ENCODE results near the gene PPM1G.
"Not testable (repeated sequence)": the region's sequence is repeated elsewhere in the genome, so short reads cannot be mapped to it uniquely, and the experiment has no call there.

Gene PPM1G

GRCh38 chr2:27409321-27410073 lies at the start of gene PPM1G:
Gene PPM1G (minus strand): TSS chr2:27409591. CDS start chr2:27409422, 169 bp downstream.
- peak; percentile 88 for DNase-seq

- DNase-seq, result no peak
These were observed 44.6 kb upstream of the PPM1G start for GRCh38 chr2:27453968-27454367.

GRCh38 chr2:27451095-27451494 lies 41.7 kb upstream of the PPM1G start:
- DNase-seq, result no peak

GRCh38 chr2:27448381-27448780 lies 39.0 kb upstream of the PPM1G start:
- no peak for DNase-seq

GRCh38 chr2:27446057-27446456 lies 36.7 kb upstream of the PPM1G start:
- DNase-seq, result no peak

- no peak for DNase-seq
These were observed 36.2 kb upstream of the PPM1G start for GRCh38 chr2:27445615-27446014.

GRCh38 chr2:27445155-27445554 lies 35.8 kb upstream of the PPM1G start:
- DNase-seq, result no peak

GRCh38 chr2:27442920-27443282 lies 33.5 kb upstream of the PPM1G start:
- no peak for DNase-seq

GRCh38 chr2:27441958-27442919 lies 32.8 kb upstream of the PPM1G start, which contains the start of gene KRTCAP3:
Gene KRTCAP3 (plus strand): TSS chr2:27442381. CDS start chr2:27442413, 32 bp downstream.
- DNase-seq, result no peak

GRCh38 chr2:27441226-27441926 lies 32.0 kb upstream of the PPM1G start:
- no peak for DNase-seq

- DNase-seq, result no peak
These were observed 26.2 kb upstream of the PPM1G start for GRCh38 chr2:27435628-27436027.

- no peak for DNase-seq
These were observed 22.0 kb upstream of the PPM1G start for GRCh38 chr2:27431395-27431794.

GRCh38 chr2:27428978-27429541 lies 19.7 kb upstream of the PPM1G start:
- DNase-seq, result peak; percentile 74

GRCh38 chr2:27428213-27428977 lies 19.0 kb upstream of the PPM1G start, which contains the start of gene NRBP1:
Gene NRBP1 (plus strand): TSS chr2:27428631. CDS start chr2:27433274, 4,643 bp downstream.
- DNase-seq, result peak; percentile 77

GRCh38 chr2:27427863-27428212 lies 18.4 kb upstream of the PPM1G start:
- no peak for DNase-seq

- not testable (repeated sequence) for DNase-seq
These were observed 15.6 kb upstream of the PPM1G start for GRCh38 chr2:27425039-27425438.

- no peak for DNase-seq
These were observed 13.6 kb upstream of the PPM1G start for GRCh38 chr2:27422958-27423357.

GRCh38 chr2:27421660-27422250 lies 12.4 kb upstream of the PPM1G start:
- DNase-seq, result no peak

- DNase-seq, result no peak
These were observed 11.6 kb upstream of the PPM1G start for GRCh38 chr2:27420996-27421395.

GRCh38 chr2:27416151-27416550 lies 6.8 kb upstream of the PPM1G start:
- no peak for DNase-seq

GRCh38 chr2:27412419-27413152 lies 3.2 kb upstream of the PPM1G start:
- no peak for DNase-seq
